Measurements from ENCODE around the gene RIMBP2. TPM values are rescaled to one million over a fixed set of nuclear protein-coding genes. Genes with fewer than 3 reads are reported as not detected.

RIMBP2 gene
- total RNA-seq, 1 donor from 2014 or later, result 0.27 TPM

GRCh38 chr12:130611026-130611905, 104.8 kb downstream of the RIMBP2 start:
- H3K4me3 ChIP-seq, result no peak overlapping the region
- H3K4me1 ChIP-seq, result no peaks in the 10 kb centered on the region
- no peak for TF ChIP-seq CTCF (IDR thresholded peaks at IDR 0.05)
- no peaks in the 10 kb centered on the region for H3K9me3 ChIP-seq
- no peak for ATAC-seq
- intact Hi-C loops (cut with DNase I), result no loop called here
- no peaks in the 10 kb centered on the region for H3K27me3 ChIP-seq (ENCODE audit: low read depth)
- H3K36me3 ChIP-seq, result no peaks in the 10 kb centered on the region
- H3K27ac ChIP-seq, result no peak overlapping the region
- no peak for DNase-seq

- no peaks in the 10 kb centered on the region for H3K9me3 ChIP-seq
- H3K27ac ChIP-seq, result no peak overlapping the region
- H3K4me1 ChIP-seq, result no peaks in the 10 kb centered on the region
- intact Hi-C loops (cut with DNase I), result no loop called here
- DNase-seq (no peak), ATAC-seq (no peak)
- H3K27me3 ChIP-seq (ENCODE audit: low read depth), result no peaks in the 10 kb centered on the region
- TF ChIP-seq CTCF (IDR thresholded peaks at IDR 0.05), result no peak
- no peak overlapping the region for H3K4me3 ChIP-seq
- no peaks in the 10 kb centered on the region for H3K36me3 ChIP-seq
Observed at GRCh38 chr12:130609966-130610365, 106.1 kb downstream of the RIMBP2 start.

DNA sequence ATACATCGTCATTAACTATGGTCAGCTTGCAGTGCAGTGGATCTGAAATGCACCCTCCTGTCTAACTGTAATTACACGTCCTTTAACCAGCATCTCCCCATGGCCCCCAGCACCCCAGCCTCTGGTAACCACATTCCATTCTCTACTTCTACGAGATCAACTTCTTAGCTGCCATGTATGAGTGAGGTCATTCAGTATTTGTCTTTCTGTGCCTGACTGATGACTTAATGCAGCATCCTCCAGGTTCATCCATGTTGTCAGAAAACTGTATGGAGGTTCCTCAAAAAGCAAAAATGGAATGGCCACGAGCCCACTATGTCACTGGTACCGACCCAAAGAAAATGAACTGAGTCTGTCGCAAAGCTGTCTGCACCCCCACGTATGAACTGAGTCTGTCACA, 107.3 kb downstream of the RIMBP2 start:
- intact Hi-C loops (cut with DNase I), result no loop called here

DNA sequence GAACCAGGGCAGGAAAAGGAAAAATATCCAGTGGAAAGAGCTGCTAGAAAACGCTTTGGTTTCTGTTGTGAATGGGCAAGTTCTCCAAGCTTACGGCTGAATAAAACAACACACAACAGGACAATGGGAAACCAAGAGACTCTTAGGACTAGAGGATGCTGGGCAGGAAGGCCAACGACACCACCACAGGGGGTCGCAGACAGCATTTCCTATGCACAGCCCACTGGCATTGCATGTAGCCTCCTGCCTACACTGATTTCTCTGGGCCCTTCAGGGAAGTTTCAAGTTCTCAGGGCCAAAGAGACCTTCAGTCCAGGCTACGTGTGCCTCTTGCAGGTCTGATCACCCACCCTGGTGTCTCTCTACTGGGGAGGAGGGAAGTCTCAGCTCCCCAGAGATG, 108.0 kb downstream of the RIMBP2 start:
- no peak overlapping the region for H3K27ac ChIP-seq
- intact Hi-C loops (cut with DNase I), result no loop called here
- ATAC-seq (no peak), DNase-seq (no peak)
- no peak overlapping the region for H3K4me3 ChIP-seq
- H3K4me1 ChIP-seq, result no peaks in the 10 kb centered on the region
- H3K9me3 ChIP-seq, result no peaks in the 10 kb centered on the region
- no peak for TF ChIP-seq CTCF (IDR thresholded peaks at IDR 0.05)
- H3K27me3 ChIP-seq (ENCODE audit: low read depth), result no peaks in the 10 kb centered on the region
- no peaks in the 10 kb centered on the region for H3K36me3 ChIP-seq

More for the DNA sequence above, 107.3 kb downstream of the RIMBP2 start:
- H3K9me3 ChIP-seq, result no peaks in the 10 kb centered on the region
- no peaks in the 10 kb centered on the region for H3K36me3 ChIP-seq
- no peak for ATAC-seq
- no peak overlapping the region for H3K27ac ChIP-seq
- H3K4me1 ChIP-seq, result no peaks in the 10 kb centered on the region
- H3K4me3 ChIP-seq, result no peak overlapping the region
- TF ChIP-seq CTCF (IDR thresholded peaks at IDR 0.05), result no peak
- H3K27me3 ChIP-seq (ENCODE audit: low read depth), result no peaks in the 10 kb centered on the region
- DNase-seq, result no peak

- no peak for TF ChIP-seq CTCF (IDR thresholded peaks at IDR 0.05)
- no peaks in the 10 kb centered on the region for H3K9me3 ChIP-seq
- no peaks in the 10 kb centered on the region for H3K36me3 ChIP-seq
- H3K27me3 ChIP-seq (ENCODE audit: low read depth), result no peaks in the 10 kb centered on the region
- no peak for ATAC-seq
- DNase-seq, result no peak
- no peak overlapping the region for H3K27ac ChIP-seq
- no peak overlapping the region for H3K4me3 ChIP-seq
- no peaks in the 10 kb centered on the region for H3K4me1 ChIP-seq
- intact Hi-C loops (cut with DNase I), result no loop called here
Observed at GRCh38 chr12:130606231-130606630, 109.9 kb downstream of the RIMBP2 start.
